ENCODE data around the gene ERBB4. TPM values are rescaled to one million over a fixed set of nuclear protein-coding genes. Genes with fewer than 3 reads are reported as not detected.

ERBB4 gene
- total RNA-seq, 4 donors from 2014 or later: 1.6 to 5.7 (median 3.5) TPM

DNA sequence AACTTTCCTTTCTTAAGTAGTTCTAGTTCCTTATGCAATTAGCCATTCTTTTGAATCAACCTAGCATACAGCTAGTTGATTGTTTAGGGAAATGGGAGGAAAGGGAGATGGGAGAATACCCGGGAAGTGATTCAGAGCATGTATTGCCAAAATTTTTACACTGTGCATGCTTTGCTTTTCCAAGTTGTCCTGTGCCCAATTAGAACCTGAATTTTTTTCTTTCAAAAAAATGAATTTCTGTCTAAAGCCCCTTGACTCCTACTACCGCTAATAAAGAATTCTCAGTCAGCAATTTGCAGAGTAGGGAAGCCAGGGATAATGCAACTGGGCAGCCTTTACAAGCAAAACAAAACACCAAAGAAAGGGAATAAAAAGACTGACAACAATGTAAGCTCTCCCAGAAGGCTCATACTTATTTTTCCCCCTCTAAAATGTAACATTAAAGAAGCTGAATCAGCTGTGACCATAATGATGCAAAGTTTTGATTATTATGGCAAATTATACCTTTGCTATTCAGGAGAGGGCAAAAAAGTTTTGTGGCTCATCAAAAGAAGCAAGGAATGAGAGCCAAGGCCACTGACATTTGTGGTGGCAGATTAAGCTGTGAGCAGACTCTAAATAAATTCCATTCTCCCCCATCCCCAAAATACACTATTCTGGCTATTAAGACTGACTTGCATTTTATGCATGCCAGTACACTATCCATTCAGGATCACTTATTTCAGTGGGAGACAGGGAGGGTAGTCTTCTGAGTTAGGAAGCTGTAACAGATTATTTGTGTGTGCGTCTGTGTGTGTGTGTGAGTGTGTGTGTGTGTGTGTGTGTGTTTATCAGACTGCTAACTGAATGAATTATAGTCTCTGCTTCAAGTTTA is 174.3 kb downstream of the ERBB4 start:
- ATAC-seq (no peak), DNase-seq (no peak)
- Histone ChIP-seq H3K27ac (no peak overlapping the region), H3K27me3 (no peaks in the 10 kb centered on the region), H3K36me3 (no peaks in the 10 kb centered on the region), H3K9me3 (no peaks in the 10 kb centered on the region), H3K4me1 (no peaks in the 10 kb centered on the region), H3K4me3 (no peak overlapping the region)
- in situ Hi-C loops (cut with MboI; ENCODE audit: low sequenced_read_pairs in 4 of 4) (no loop called here), intact Hi-C loops (cut with DNase I; ENCODE audit: low total_unique reads) (no loop called here)
- no peak for TF ChIP-seq POLR2A (IDR thresholded peaks at IDR 0.05)
- TF ChIP-seq, protein P1, sequence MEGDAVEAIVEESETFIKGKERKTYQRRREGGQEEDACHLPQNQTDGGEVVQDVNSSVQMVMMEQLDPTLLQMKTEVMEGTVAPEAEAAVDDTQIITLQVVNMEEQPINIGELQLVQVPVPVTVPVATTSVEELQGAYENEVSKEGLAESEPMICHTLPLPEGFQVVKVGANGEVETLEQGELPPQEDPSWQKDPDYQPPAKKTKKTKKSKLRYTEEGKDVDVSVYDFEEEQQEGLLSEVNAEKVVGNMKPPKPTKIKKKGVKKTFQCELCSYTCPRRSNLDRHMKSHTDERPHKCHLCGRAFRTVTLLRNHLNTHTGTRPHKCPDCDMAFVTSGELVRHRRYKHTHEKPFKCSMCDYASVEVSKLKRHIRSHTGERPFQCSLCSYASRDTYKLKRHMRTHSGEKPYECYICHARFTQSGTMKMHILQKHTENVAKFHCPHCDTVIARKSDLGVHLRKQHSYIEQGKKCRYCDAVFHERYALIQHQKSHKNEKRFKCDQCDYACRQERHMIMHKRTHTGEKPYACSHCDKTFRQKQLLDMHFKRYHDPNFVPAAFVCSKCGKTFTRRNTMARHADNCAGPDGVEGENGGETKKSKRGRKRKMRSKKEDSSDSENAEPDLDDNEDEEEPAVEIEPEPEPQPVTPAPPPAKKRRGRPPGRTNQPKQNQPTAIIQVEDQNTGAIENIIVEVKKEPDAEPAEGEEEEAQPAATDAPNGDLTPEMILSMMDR (IDR thresholded peaks at IDR 0.05 in 4 of 5, conservative IDR thresholded peaks at IDR 0.05 in 1 of 5): no peak

DNA sequence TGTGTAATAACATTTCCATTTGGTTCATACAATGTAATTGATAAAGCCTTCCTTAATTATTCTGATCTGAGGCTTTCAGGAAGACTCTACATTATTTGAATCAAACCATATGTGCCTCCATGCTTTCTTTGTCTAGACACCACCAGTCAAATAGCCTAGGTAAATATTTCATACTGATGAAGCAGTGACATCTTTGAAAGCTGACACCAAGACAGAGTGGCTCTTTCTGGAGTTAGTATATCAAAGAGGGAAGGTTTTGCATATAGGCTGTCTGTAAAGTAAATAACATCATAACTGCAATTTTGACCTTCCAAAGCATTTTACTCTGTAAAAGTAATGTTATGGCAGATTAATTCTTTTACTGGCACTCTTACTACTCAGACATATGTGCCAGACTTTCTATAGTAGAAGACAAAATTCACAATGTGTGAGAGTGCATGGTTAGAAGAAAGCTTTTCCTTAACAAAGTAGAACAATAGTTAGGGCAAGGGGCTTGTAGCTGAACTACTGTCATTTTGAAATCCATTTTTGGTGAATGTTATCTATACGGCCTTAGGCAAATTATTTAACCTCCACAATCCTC is 177.3 kb downstream of the ERBB4 start:
- Histone ChIP-seq H3K36me3 (no peaks in the 10 kb centered on the region), H3K4me3 (no peak overlapping the region), H3K9me3 (no peaks in the 10 kb centered on the region), H3K4me1 (no peaks in the 10 kb centered on the region), H3K27ac (no peak overlapping the region), H3K27me3 (no peaks in the 10 kb centered on the region)
- intact Hi-C loops (cut with DNase I; ENCODE audit: low total_unique reads): no loop called here
- no peak for TF ChIP-seq POLR2A (IDR thresholded peaks at IDR 0.05)
- TF ChIP-seq, protein P1 (IDR thresholded peaks at IDR 0.05 in 4 of 5, conservative IDR thresholded peaks at IDR 0.05 in 1 of 5): no peak
- ATAC-seq (no peak), DNase-seq (no peak)
- in situ Hi-C loops (cut with MboI; ENCODE audit: low sequenced_read_pairs in 4 of 4): no loop called here

DNA sequence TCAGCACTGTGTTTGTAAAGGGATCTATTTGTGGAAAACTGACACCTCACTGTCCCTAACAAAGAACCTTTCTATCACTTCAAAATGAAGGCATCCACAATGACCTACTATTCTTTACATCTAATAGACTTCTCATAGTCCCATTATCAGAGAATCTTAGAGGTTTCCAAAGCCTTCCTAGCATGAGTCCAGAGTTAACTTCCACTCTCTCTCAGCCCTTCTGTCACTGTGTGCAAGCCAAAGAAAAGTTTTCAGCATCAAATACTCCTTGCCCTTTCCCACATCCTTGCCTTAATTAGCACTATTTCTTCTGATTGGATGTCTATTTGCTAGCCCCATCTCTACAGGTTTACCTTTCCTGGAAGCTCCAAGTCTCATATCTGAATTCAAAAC is 178.5 kb downstream of the ERBB4 start:
- Histone ChIP-seq H3K9me3 (no peaks in the 10 kb centered on the region), H3K27ac (no peak overlapping the region), H3K4me3 (no peak overlapping the region), H3K36me3 (no peaks in the 10 kb centered on the region), H3K27me3 (no peaks in the 10 kb centered on the region), H3K4me1 (no peaks in the 10 kb centered on the region)
- TF ChIP-seq, protein P1 (IDR thresholded peaks at IDR 0.05 in 4 of 5, conservative IDR thresholded peaks at IDR 0.05 in 1 of 5): no peak
- no peak for TF ChIP-seq POLR2A (IDR thresholded peaks at IDR 0.05)
- in situ Hi-C loops (cut with MboI; ENCODE audit: low sequenced_read_pairs in 4 of 4): no loop called here
- DNase-seq (no peak), ATAC-seq (no peak)
- intact Hi-C loops (cut with DNase I; ENCODE audit: low total_unique reads): no loop called here

DNA sequence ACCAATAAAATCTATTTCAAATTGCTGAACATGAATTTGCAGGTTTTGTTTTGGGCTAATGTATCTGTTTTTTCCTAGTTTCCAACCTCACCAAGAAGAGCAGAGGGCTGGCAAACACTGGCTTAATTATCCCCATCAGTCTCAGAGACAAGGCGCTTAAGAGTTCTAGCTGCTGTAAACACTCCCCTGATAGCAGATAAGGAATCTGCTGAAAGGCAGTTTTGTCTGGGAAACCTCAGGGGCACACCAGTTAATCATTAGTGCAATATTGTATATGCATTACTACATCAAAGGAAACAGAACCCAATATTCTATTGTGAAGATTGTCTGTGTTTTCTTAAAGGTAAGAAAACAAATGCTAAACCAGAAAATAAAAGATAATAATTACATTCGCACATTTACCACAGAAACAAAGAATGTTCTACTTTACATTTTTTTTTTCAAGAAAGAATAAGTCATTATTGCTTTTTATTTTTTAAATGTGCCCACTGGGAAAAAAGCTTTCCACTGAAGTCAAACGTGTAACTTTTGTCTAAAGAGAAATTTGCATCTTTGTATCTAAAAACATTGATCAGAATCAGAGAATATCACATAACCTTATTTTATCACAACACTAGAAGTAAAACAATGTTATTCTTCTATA is 179.1 kb downstream of the ERBB4 start:
- DNase-seq: no peak
- TF ChIP-seq, protein P1 (IDR thresholded peaks at IDR 0.05 in 4 of 5, conservative IDR thresholded peaks at IDR 0.05 in 1 of 5): no peak
- no peak for TF ChIP-seq POLR2A (IDR thresholded peaks at IDR 0.05)
- Histone ChIP-seq H3K4me1 (no peaks in the 10 kb centered on the region), H3K27me3 (no peaks in the 10 kb centered on the region), H3K9me3 (no peaks in the 10 kb centered on the region), H3K27ac (no peak overlapping the region), H3K36me3 (no peaks in the 10 kb centered on the region), H3K4me3 (no peak overlapping the region)
- ATAC-seq: no peak
- in situ Hi-C loops (cut with MboI; ENCODE audit: low sequenced_read_pairs in 4 of 4) (no loop called here), intact Hi-C loops (cut with DNase I; ENCODE audit: low total_unique reads) (no loop called here)

Measured in gastrocnemius medialis (tissue), 4 donors.